Choroid plexus epithelial cell (primary cell): ENCODE measurements around the gene MAD1L1.

Experiments
- DNase-seq: peaks from one replicate; pipeline ENCODE4 v3.0.0-alpha.2; 2010; ENCODE audit warnings: low read depth
- H3K4me3 ChIP-seq: 2 replicates; pipeline ENCODE4 v1.5.1; 2011; ENCODE audit warnings: low read depth, mild to moderate bottlenecking, control low read depth, low read length, moderate library complexity
- TF ChIP-seq, protein P1 (sequence below): conservative IDR thresholded peaks from 2 replicates; pipeline ENCODE4 v1.5.1; 2011; ENCODE audit warnings: low read depth, mild to moderate bottlenecking, control low read depth, inconsistent platforms, low read length, moderate library complexity

The MAD1L1 gene

GRCh38 chr7:1902231-1902855, 330.4 kb downstream of the MAD1L1 start:
- no peak for DNase-seq
- TF ChIP-seq, protein P1, sequence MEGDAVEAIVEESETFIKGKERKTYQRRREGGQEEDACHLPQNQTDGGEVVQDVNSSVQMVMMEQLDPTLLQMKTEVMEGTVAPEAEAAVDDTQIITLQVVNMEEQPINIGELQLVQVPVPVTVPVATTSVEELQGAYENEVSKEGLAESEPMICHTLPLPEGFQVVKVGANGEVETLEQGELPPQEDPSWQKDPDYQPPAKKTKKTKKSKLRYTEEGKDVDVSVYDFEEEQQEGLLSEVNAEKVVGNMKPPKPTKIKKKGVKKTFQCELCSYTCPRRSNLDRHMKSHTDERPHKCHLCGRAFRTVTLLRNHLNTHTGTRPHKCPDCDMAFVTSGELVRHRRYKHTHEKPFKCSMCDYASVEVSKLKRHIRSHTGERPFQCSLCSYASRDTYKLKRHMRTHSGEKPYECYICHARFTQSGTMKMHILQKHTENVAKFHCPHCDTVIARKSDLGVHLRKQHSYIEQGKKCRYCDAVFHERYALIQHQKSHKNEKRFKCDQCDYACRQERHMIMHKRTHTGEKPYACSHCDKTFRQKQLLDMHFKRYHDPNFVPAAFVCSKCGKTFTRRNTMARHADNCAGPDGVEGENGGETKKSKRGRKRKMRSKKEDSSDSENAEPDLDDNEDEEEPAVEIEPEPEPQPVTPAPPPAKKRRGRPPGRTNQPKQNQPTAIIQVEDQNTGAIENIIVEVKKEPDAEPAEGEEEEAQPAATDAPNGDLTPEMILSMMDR: no peak
- H3K4me3 ChIP-seq: no peak overlapping the region

DNA sequence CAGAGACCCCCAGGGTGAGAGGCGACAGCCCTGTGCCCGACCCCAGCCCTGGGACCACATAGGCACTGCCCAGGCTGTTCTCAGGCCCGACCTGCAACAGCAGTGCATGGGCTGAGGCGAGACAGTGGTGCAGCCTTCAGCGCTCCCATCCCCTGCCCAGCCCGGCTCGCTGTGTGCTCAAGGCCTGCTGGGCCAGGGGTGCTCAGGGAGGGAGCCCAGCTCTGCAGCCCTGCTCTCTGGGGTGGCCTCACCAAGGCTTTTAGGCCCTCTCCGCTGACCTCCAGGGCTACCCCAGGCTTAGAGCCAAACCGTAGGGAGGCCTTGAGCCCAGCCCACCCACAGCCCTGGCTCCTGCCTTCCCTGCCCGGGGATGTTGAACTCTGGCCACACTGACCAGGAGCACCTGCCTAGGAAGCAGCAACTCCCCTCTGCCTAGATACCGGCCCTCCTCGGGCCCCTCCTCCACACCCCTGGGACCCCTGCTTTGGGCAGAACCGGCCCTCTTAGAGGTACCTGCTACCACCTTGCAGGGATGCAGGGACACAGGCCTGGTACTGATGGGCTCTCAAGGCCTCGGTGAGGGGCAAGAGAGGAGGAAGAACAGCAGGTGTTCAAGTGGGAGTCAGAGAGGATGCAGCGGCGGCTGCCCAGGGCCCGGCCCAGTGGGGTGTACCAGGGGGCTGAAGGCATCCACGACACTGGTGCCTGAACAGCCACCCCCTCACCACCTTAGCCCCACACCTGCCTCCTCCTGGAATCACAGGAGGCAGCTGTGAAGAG, 331.1 kb downstream of the MAD1L1 start:
- no peak overlapping the region for H3K4me3 ChIP-seq
- no peak for DNase-seq
- TF ChIP-seq, protein P1: no peak

- DNase-seq: no peak
- H3K4me3 ChIP-seq: no peak overlapping the region
- TF ChIP-seq, protein P1: no peak
These were observed 331.9 kb downstream of the MAD1L1 start for GRCh38 chr7:1900847-1901246.

GRCh38 chr7:1899951-1900762, 332.6 kb downstream of the MAD1L1 start:
- DNase-seq: no peak
- TF ChIP-seq, protein P1: no peak
- no peak overlapping the region for H3K4me3 ChIP-seq

DNA sequence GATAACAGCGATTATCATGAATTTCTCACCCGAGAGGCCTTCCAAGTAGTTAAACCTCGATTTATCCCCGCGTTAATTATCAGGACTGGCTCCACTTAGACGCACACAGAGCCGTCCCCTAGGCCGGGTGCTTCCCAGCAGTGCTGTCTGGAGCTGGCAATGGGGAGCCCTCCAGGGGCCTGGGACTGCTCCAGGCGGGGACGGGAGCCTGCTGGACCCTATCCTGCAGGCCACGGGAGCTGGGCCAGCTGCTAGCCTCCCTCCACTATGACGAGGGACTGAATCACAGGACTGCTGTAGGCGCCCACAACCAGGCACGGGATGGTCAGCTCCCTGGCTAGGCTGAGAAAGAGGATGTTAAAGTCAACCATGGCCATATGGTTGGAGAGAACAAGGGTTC, 333.5 kb downstream of the MAD1L1 start:
- TF ChIP-seq, protein P1: no peak
- no peak overlapping the region for H3K4me3 ChIP-seq
- DNase-seq: peak; percentile 34

DNA sequence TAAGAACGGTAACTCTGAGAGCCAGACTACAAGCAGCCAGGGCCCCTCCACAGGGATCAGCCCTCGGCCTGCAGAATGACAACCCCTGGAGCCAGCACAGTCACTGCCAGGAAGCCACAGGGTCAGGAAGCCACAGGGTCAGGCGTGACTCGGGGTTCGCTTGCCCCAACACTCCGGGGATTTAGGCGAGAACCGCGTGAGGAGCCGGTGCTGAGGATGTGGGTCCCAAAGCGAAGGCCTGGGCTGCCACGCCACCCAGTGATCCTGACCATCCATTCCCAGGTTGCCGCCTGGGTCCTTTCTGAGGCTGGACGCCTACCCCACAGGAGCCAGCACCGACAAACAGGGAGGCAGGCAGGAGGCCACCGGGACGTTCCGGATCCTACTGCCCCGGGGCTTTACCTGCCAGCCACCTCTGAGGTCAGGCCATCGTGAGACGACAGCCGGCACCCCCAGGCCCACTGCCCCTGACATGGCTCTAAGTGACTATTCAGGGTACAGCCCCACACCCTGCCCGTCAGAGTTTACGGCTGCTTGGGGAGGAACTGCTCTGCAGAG, 334.0 kb downstream of the MAD1L1 start:
- H3K4me3 ChIP-seq: no peak overlapping the region
- no peak for DNase-seq
- TF ChIP-seq, protein P1: no peak
